Suppressor macrophage (primary cell): ENCODE results near the gene GPR107.

ENCODE experiments used
- DNase-seq, 4 experiments: peaks; one replicate each; pipeline ENCODE4 v3.0.0-alpha.2; 2020 to 2022

Gene GPR107

DNA sequence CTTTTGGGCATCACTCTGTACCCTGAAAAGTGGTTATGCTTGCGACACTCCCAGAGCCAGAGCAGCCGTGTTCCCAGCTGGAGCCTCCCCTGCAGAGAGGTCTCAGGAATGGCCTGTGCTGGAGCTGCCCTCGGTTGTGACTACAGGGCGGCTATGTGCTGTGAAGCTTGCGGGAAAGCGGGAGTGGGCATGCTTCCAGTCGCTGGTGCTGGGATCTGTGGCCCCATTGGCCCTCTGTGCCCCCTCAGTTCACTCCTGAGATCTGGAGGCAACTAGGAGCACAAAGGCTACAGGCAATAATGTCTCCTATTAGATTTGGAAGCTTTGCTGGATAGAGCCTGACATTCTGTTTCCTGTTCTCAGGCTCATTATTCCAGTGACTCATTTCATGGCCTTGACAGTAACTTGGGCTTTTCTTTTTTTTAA is 56.9 kb downstream of the GPR107 start:
- no peak for DNase-seq

DNA sequence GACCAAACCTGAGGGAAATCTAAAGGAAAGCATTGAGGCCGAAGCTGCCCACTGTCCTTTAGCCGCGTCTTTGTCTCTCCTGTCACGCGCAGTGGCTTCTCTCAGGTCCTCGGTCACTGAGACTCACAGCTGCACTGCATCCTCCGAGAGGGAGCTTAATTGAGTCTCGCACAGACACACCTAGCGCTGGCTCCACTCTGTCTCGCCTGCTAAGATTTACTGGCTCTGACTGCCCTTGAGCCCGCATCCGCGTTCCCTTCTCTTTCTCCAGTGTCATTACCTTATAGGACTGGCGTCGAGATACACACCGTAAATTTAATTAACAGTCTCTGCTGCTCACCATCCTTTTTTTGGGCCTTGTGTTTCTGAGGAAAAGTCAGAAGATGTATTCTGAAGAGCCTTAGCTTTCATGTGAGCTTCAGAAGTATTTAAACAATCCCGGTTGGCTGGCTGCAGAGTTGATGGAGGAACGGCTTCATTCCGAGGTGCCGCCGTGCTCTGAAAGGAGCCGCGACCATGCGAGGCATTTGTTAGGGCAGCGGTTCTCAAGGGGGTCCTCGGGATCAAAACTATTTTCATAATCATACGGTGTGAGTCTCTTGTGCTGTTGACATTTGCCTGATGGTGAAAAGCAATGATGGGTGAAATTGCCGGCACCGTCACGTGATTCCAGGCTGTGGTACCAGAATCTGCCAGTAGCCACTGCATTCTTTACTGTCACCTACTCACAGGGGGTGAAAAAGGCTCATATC is 58.3 kb downstream of the GPR107 start:
- no peak for DNase-seq

DNA sequence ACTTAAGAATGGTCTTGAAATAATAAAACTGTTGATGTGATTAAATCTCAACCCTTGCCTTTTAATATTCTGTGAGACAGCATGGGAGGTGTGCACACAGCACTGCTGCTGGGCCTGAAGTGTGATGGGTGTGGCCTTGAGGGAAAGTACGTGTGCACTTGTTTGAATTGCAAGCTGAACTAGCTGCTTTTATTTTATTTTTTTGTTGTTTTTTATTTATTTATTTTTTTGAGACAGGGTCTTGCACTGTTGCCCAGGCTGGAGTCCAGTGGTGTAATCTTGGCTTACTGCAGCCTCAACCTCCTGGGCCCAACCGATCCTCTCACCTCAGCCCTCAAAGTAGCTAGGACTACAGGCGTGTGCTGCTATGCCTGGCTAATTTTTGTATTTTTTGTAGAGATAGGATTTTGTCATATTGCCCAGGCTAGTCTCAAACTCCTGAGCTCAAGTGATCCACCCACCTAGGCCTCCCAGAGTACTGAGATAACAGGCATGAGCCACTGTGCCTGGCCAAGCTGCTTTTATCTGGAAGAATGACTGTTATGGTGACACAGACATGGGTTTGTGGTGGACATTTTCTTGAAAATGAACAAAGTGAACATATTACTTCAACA is 58.9 kb downstream of the GPR107 start:
- no peak for DNase-seq

DNA sequence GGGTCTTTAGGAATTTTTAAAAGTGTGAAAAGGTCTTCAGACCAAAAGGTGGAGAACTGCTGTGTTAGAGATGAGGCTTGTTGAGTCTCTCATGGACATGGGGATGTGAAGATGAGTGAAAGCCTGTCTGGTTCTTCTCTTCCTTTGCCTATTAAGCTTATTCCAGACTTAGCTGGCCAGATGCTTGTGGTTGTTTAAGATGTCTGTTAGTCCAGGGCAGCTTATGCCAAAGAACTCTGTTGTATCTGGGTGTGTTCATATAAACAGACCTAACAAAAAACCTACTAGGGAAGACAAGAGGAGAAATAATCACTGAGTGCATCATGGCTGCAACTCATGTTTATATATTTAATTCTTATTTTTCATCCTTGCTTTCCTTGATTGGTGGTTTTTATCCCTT is 61.0 kb downstream of the GPR107 start:
- DNase-seq, result no peak

DNA sequence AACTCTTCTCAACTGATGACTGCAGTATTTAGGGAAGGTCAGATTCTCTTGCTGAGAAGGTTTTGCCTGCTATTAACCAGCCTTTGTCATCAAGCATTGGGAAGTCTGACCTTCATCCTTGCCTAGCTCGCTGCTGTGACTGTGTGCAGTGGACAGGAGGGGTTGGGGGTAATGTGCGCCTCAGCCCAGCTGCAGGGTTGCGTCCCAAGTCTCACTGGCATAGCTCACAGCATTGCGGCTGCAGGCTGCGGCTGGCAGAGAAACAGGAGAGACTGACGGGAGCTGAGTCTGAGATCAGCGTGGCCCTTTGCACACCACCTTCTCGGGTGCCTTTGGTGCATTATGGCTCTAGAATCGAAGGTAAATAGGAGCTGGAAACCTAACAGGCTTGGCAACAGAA is 62.6 kb downstream of the GPR107 start:
- no peak for DNase-seq

DNA sequence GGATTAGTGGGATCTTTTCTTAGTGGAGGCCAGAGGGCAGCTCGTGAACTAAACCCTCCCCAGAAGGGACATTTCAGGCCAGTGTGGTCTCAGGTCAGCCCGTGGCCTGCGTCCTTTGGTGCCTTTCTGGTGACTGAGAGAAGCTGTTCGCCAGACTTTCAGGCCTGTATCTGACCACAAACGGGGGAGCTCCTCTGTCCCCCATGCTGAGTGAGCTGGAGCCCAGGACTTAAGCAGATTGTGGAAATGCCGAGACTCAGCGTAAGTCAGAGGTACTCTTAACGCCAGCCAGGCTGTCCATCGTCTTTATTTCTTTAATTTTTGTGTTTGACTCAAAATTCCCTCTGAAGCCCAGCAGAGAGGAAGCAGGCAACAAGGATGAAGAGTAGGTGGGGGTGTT is 63.7 kb downstream of the GPR107 start:
- DNase-seq, result no peak

DNA sequence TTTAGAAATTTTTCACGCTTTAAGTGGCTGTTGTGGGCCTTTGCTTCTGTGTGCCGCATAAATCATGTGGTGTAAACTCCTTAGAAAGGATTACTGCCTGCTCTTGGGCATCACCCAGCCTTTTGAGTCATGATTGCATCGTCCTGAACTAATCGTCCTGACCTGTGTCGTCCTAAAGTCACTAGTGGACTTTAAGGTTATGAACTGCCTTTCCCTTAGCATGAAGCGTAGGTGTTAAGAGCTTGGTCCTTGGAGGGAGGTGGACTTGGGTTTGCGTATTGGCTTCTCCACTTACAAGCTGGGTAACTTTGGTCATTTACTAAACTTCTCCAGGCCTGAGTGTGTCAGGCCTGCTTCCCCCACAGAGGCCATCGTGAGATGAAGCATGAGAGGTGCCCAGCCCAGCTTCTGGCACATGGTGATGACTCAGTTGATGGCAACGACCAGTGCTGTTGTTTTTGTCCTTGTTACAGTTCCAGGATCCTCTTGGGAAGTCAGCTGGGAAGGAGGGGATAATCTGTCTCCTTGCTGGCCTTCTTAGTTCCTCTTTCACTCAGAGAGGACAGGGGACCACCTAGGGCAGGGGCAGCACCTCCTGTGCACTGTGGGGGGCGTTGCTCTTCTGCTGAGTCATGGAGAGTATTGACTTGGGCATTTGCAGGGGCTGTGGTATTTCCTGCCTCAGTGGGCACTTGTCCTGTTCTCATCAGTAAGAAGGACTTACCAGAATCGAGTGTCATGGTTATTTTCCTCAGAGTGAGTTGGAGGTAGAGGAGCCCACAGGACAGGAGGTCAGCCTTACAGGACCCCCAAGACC is 64.3 kb downstream of the GPR107 start:
- peak; percentile 68 to 85 (median 78) for DNase-seq

DNA sequence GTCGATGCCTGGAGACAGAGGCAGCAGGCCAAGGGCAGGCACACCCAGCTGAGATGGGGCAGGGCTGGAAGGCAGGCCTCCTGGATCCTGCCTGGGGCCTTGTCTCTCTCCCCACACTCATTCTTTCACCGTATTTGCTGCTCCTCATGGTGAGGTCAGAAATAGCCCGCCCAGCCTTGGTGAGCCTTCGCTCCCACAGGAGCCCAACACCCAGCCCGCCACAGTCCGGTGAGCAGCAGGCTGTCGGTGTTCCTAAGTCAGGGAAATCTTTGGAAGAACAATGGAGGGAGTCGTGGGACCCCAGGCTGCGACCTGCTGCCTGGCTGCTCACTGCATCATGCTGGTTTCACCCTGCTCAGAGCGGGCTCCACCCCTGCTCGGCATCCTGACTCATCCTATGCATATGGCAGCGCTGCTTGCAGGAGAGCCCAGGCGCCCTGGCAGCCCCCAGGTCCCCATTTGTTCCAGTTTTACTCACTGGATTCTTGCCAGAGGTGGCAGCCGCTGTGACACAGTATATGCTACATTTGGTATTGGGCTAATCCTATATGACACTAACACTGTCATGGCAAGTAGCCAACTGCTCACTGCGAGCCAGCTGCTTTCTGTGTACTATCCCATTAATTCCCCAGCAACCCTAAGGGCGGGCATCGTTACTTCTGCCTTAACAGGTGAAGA is 65.3 kb downstream of the GPR107 start:
- DNase-seq, result no peak

DNA sequence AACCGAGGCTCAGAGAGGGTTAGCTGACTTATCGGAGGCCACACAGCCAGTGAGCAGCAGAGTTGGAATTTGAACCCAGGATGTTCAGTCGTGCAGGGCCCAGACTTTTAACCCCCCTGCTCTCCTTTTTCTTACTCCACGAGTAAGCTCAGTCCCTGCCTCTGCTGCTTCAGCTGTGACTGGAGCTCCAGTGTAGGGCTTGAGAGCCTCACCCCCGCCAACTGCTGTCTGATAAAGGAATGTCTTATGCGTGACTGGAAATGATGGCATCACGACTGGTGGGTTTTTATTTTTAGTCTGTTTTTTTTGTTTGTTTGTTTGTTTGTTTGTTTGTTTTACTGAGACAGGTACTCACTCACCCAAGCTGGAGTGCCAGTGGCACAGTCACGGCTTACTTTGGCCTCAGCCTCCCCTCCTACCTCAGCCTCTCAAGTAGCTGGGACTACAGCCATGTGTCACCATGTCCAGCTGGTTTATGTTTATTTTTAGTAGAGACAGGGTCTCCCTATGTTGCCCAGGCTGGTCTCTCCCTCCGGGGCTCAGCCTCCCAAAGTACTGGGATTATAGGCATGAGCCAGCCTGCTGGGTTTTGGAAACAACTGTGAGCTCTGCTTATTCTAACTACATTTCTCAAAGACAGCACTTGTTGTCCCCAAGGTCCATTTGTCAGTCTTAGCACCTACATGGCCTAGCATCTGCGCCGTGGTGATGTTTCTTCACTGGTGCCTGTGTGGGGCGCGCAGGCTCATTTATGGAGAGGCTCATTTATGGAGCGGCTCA is 66.0 kb downstream of the GPR107 start:
- DNase-seq, result no peak

DNA sequence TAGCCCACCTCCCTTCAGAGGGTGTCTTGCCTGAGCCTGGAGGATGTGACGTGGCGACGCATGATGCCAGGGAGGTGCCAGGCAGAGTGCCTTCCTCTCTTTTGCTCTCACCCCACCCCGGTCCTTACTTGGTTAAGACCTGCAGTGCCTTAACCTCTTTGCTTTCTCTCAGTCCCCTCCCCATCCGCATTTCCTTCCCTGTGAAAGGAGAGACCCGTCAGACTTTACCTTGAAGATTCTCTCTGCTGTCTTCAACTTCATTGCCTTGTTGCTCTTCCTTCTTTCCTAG is 66.5 kb downstream of the GPR107 start:
- DNase-seq, result no peak

DNA sequence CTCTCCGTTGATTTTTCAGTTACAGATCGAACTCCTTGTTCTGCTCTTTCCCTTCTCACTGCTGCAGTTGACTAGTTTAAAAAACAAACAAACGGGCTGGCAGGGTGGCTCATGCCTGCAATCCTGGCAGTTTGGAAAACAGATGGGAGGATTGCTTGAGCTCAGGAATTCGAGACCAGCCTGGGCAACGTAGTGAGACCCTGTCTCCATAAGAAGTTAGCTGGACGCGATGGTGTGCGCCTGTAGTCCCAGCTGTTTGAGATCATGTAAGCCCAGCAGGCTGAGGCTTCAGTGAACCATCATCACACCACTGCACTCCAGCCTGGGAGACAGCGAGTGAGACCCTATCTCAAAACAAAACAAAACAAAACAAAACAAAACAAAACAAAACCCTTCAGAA is 67.1 kb downstream of the GPR107 start:
- DNase-seq, result no peak

DNA sequence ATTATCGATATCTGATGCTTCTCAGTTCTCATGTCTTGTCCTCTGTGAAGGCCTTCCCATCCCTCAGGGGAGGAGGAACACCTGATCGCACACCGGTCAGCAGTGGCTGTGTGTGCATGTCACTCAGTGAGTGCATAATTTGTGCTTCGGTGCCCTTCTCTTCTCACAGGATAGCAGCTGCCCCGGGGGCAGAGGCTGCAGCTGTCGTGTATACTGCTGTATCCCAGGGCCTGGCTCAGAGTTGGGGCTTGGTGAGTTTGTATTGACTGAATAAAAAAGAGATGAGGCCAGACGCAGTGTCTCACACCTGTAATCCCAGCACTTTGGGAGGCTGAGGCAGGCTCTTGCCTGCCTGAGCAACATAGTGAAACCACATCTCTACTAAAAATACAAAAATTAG is 68.8 kb downstream of the GPR107 start:
- DNase-seq, result no peak

DNA sequence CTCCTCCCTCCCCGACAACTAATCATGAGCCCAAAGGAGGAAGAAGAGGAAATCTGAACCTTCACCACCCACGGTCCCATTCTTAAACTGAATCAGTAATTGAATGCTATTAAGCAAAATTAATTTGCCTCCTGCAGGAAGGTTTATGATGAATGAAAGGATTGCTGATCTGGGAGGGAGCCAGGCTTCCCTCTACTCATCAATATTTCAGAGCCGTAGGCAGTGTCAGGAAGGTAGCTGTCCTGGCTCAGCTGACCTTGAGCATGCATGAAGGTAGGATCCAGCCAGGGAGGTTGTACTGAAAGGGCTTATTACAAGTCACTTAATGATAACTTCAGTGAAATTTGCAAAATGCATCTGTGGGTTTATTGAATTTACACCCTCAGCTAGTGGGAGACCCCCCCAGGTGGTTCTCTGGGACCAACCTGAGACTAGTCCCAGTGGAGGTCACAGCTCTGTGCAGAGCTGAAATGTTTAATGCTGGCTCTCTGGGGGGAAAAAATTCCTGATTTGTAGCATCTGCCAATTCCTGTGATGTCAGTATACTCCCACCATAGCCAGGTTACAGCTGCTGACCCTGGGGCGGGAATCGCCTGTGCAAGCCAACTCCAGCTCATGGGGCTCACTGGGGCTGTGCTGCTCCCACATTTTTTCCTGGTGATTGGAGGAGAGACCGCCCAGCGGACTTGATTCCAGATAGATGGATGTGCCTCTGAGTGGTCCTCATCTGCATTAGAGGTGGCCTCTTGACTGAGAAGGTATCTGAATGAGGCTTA is 70.6 kb downstream of the GPR107 start:
- DNase-seq, result no peak

DNA sequence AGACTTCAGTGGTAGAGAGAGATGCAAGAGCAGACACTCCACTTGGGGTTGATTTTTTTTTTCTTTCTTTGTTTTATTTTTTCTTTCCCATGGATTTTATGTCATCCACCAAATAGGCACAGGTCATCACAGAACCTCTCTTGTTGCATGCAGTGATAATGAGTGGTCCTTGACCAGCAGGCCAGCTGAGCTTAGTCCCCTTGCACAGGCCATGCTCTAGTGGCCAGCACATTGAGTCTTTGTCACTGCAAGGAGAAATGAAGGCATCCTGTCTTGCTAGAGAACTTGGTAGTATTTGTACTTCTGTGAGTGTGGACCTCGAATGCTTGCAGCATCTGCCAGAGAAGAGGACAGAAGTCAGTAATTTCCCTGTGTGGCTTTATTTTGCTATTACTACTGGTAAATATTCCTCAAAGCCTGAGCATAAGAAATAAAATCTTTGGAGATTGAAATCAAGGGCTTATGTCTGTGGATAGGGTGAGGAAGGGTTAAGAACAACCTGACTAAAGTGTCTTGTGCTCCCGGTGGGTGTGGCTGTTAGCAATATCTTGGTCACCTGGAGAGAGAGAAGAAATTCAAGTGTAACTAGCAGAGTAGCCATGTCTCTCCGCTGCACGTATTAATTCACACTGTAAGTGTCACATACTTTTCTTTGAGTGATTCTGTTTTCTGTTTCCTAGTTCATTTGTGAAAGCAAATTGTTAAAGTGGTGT is 73.2 kb downstream of the GPR107 start:
- DNase-seq, result no peak

DNA sequence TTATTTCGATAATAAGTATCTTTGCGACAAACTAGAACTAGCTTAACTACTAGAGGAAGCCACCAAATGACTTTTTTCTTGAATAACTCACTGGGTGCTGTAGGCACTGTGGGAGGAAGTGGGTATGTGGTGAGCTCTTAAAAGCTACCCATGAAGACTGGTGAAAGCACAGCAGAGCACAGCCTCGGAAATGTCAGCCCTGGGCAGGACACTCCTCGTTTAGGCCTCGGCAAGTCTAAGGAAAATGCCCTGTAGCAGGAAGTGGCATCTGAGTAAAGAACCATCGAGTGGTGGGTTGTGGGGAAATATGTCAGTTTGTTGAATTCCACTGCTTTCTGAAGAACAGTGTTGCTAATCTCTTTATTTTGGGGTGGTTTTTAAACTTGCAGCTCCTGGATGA is 74.5 kb downstream of the GPR107 start:
- peak; percentile 63 to 81 (median 76) for DNase-seq

DNA sequence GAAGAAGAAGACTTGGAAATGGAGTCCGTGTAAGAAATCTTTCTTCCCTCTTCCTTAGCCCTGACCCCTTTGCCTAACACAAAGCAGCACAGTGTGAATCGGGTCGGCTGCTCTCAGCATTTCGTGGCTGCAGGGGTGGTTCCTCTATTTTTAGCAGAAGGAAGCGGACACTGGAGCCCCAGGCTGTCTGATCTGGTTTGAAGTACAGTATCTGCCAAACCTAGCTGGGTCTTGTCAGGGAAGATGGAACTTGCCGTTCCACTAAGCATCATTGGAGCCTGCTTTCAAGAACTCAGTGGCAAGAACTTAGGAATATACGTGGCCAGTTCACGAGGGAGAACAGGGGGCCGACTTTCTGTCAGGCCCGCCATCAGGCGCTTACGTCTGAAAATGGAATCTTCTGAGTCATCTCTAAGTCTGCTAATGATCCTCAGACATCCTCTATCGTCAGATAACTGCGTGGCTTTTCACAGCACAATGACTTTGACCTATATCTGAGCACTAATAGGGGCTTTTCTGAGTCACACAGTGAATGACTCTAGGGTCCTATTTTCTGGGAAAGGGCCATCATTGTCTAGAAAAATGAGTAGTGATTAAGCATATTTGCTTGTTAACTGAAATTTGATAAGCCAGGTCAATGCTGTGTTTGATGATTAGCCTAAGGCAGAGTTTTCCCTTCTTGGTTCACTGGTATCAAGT is 75.2 kb downstream of the GPR107 start:
- peak; percentile 89 to 94 (median 92) for DNase-seq

DNA sequence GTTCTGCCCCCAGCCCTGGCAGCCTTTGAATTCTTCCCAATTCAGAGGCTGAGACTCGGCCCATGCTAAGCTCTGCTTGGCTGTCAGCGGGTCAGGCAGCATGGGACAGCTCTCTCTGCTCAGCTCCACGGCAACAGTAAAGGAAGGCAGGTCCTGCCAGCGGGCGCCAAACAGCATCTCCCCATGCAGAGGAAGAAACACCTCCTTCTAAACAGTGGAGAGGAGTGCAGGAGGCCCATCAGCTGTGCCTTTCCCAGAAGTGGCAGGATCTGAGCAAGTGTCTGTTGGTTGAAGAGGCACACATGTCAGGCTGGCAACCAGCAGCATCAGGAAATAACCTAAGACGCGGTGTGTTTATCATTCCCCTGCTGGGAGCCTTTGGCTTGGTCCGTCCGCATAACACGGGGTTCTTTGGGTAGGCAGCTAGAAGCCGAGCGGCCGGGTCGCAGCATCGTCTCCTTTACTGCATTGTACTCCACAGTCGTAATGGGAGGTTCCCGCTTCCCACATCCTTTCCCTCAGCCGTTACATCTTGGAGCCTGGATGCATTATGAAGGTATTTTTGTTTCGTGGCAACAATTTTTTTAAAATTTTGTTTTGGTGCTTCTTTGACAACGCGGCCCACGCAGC is 75.8 kb downstream of the GPR107 start:
- DNase-seq, result peak in 1 of 4 experiments; percentile 20

DNA sequence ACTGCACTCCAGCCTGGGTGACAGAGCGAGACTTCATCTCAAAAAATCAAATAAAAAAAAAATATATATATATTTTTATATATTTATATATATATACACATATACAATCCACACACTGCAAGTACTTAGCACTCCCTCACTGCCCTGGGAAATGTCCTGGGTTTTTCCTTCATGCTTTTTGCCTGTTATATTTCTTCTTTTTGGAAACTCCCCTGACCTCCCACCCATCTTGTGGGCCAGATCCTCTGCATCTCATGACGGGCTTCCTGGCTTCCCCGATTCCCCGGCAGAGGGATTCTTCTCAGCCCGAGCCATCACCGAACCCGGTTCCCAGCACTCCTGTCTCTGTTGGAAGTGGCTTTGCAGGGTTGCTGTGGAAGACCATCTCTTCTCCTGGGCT is 79.0 kb downstream of the GPR107 start:
- no peak for DNase-seq

DNA sequence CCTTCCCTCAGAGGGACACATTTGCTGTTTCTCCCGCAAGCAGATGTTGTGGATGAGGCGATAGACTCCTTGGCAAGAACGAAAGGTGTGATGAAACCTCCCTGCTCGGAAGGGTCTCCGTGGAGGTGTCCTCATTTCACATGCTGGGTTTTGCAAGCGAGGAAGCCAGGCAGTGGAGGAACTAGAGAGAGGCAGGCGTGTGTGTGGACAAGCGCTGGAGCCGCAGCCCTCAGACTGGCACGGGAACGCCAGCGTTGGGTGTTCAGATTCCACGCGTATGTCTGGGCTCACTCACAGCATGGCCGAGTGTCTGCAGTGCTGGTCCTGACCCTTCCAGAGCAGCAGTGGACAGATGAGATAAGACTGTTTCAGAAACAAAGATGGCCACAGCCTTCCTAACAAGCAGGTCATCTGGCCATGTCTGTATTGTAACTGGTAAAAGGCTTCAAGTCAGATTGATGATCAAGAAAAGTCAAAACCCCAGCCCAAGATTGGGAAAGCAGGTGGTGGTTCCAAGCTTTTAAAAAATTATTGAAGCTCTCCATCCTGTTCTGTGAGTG is 83.5 kb downstream of the GPR107 start:
- DNase-seq, result no peak
